HG03103 (cell line): Measurements from ENCODE around the gene B4GALT1.

ENCODE experiments used
- ATAC-seq: cut with Tn5 transposase; IDR thresholded peaks from one replicate; pipeline ENCODE4 v1.9.1; 2021; ENCODE audit warnings: low read depth; ENCODE audit not compliant: unreplicated experiment

B4GALT1 gene

GRCh38 chr9:33144551-33144950, 22.6 kb downstream of the B4GALT1 start:
- ATAC-seq: no peak

GRCh38 chr9:33143241-33143661, 23.9 kb downstream of the B4GALT1 start:
- no peak for ATAC-seq

GRCh38 chr9:33142535-33142934, 24.6 kb downstream of the B4GALT1 start:
- ATAC-seq: no peak

- no peak for ATAC-seq
These were observed 26.5 kb downstream of the B4GALT1 start for GRCh38 chr9:33140401-33141360.

- ATAC-seq: no peak
These were observed 27.5 kb downstream of the B4GALT1 start for GRCh38 chr9:33139421-33140228.

GRCh38 chr9:33138768-33139167, 28.4 kb downstream of the B4GALT1 start:
- no peak for ATAC-seq

- no peak for ATAC-seq
These were observed 29.3 kb downstream of the B4GALT1 start for GRCh38 chr9:33137781-33138264.

GRCh38 chr9:33136721-33137670, 30.1 kb downstream of the B4GALT1 start:
- ATAC-seq: no peak

GRCh38 chr9:33135470-33135958, 31.6 kb downstream of the B4GALT1 start:
- ATAC-seq: no peak

GRCh38 chr9:33135031-33135461, 32.1 kb downstream of the B4GALT1 start:
- no peak for ATAC-seq

GRCh38 chr9:33133186-33133585, 34.0 kb downstream of the B4GALT1 start:
- ATAC-seq: no peak

GRCh38 chr9:33131790-33132772, 35.1 kb downstream of the B4GALT1 start:
- ATAC-seq: no peak

- no peak for ATAC-seq
These were observed 36.0 kb downstream of the B4GALT1 start for GRCh38 chr9:33130961-33131789.

GRCh38 chr9:33129886-33130881, 37.0 kb downstream of the B4GALT1 start:
- peak; percentile 58 for ATAC-seq

GRCh38 chr9:33129251-33129885, 37.8 kb downstream of the B4GALT1 start:
- ATAC-seq: no peak

- no peak for ATAC-seq
These were observed 38.6 kb downstream of the B4GALT1 start for GRCh38 chr9:33128570-33128969.
